AG04449 (cell line): ENCODE results near the gene NME7.

ENCODE experiments used
- CTCF ChIA-PET: fragments of 350-600 bp; formaldehyde crosslinking; extraction: SDS; loops from one replicate; lab custom pipeline; 2021; ENCODE audit warnings: antibody characterized with exemption; lab: Yijun Ruan, JAX
- POLR2A ChIA-PET: fragments of 400-600, 350-600 bp; formaldehyde crosslinking; extraction: SDS; loops from one replicate; lab custom pipeline; 2020; ENCODE audit warnings: antibody characterized with exemption, inconsistent platforms; lab: Yijun Ruan, JAX
- DNase-seq: peaks from one replicate; pipeline ENCODE4 v3.0.0-alpha.2; 2010; ENCODE audit warnings: low read depth, low spot score
- H3K4me3 ChIP-seq: 2 replicates; pipeline ENCODE4 v1.5.1; 2011; ENCODE audit warnings: low read depth, mild to moderate bottlenecking, control low read depth, low read length
- CTCF ChIP-seq: IDR thresholded peaks from one replicate; pipeline ENCODE4 v1.5.1; 2011; ENCODE audit warnings: mild to moderate bottlenecking, moderate library complexity, low read length, control low read depth, inconsistent platforms; ENCODE audit not compliant: insufficient read depth; ENCODE audit errors: missing control alignments

NME7 gene

GRCh38 chr1:169089776-169090175 lies 277.8 kb downstream of the NME7 start:
- ChIA-PET POLR2A (no interaction called here), CTCF (no interaction called here)
- H3K4me3 ChIP-seq: no peak overlapping the region

GRCh38 chr1:169087876-169088275 lies 279.7 kb downstream of the NME7 start:
- CTCF ChIA-PET: no interaction called here
- H3K4me3 ChIP-seq: no peak overlapping the region
- POLR2A ChIA-PET: no interaction called here
- DNase-seq: no peak
- no peak for TF ChIP-seq CTCF

More at GRCh38 chr1:169089776-169090175, 277.8 kb downstream of the NME7 start:
- DNase-seq: no peak
- TF ChIP-seq CTCF: no peak

DNA sequence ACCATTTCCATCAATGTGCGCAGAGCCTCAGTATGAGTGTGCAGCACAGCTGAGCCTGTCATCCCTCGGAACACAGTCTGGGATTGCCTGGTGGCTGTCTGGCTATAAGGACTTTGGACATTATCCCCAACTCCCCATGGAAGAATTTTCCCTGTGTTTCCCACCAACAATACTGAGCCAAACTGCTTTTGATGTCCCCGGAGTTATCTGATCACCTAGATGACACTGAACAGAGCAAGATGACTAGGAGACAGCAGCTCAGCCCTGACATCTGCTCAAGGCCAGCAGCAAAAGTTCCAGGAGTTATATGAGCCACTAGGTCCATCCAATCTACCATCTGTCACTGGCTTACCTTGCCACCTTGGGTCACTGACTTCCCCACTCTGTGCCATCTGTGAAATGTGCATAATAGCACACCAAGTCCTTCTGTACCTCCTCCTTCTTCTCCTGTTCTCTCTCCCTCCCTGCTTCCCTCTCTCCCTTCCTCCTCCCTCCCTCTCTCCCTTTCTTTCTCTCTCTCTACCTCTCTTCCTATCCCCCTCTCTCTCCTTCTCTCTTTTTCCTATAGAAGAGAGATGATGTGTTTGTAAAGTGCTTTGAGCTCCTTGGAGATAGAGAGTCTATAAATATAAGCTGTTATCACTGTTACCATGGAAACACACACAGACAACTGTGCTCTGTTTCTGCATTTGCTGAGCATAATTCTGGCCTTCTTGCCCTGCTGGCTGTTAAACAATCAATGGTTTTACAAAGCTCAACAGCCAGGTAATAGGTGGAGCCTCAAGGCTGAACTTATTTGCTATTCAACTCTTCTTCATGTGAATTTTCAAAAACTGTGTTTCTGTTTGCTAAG lies 280.8 kb downstream of the NME7 start:
- ChIA-PET CTCF (no interaction called here), POLR2A (no interaction called here)
- no peak overlapping the region for H3K4me3 ChIP-seq
- DNase-seq: no peak
- TF ChIP-seq CTCF: no peak

GRCh38 chr1:169085911-169086310 lies 281.7 kb downstream of the NME7 start:
- CTCF ChIA-PET: no interaction called here
- POLR2A ChIA-PET: no interaction called here
- DNase-seq: no peak
- TF ChIP-seq CTCF: no peak
- no peak overlapping the region for H3K4me3 ChIP-seq
